ENCODE measurements around the gene NAV3.

NAV3 gene

DNA sequence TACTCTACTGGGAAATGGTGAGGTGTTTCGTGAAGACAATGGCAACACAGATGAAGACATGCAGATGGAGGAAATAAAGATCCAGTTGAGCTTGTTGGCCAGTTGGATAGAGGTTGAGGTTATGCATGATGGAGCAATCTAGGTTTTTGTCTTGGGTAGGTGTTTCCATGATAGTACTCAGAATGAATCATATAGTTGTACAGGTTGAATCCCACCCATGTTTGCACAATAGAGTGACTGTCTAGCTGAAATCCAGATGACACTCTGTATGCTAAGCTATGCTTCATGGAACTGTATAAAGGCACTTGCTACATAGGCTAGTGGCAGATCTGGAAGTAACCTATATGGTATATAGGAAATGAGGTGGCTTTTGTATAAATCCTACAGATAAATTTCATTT, 264.9 kb downstream of the NAV3 start:
- no peak overlapping the region for H3K4me2 ChIP-seq (ENCODE audit: low read depth, low read length, poor library complexity, severe bottlenecking)
- H4K20me1 ChIP-seq (ENCODE audit: insufficient read depth, low read length, poor library complexity, severe bottlenecking), result no peaks in the 10 kb centered on the region
- H3K79me2 ChIP-seq (ENCODE audit: insufficient read depth, low read length), result no peaks in the 10 kb centered on the region
- H3F3A ChIP-seq (ENCODE audit: low read depth), result no peaks in the 10 kb centered on the region
- H3K9me3 ChIP-seq (ENCODE audit: insufficient read depth, low read depth, low read length), result no peaks in the 10 kb centered on the region
- H3K36me3 ChIP-seq (ENCODE audit: insufficient read depth, low read length), result no peaks in the 10 kb centered on the region
- no peak overlapping the region for H2AFZ ChIP-seq (ENCODE audit: low read length)
- no peak overlapping the region for H3K9ac ChIP-seq (ENCODE audit: low read depth, low read length, poor library complexity, severe bottlenecking)
- no peak for TF ChIP-seq EZH2phosphoT487 (IDR thresholded peaks at IDR 0.05; ENCODE audit: borderline replicate concordance)
- TF ChIP-seq, protein P1, sequence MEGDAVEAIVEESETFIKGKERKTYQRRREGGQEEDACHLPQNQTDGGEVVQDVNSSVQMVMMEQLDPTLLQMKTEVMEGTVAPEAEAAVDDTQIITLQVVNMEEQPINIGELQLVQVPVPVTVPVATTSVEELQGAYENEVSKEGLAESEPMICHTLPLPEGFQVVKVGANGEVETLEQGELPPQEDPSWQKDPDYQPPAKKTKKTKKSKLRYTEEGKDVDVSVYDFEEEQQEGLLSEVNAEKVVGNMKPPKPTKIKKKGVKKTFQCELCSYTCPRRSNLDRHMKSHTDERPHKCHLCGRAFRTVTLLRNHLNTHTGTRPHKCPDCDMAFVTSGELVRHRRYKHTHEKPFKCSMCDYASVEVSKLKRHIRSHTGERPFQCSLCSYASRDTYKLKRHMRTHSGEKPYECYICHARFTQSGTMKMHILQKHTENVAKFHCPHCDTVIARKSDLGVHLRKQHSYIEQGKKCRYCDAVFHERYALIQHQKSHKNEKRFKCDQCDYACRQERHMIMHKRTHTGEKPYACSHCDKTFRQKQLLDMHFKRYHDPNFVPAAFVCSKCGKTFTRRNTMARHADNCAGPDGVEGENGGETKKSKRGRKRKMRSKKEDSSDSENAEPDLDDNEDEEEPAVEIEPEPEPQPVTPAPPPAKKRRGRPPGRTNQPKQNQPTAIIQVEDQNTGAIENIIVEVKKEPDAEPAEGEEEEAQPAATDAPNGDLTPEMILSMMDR (conservative IDR thresholded peaks at IDR 0.05; ENCODE audit: low read length), result no peak
- H3K27me3 ChIP-seq (ENCODE audit: insufficient read depth, low read length, poor library complexity, severe bottlenecking), result no peaks in the 10 kb centered on the region
- H3K4me1 ChIP-seq (ENCODE audit: insufficient read depth, low read length, poor library complexity, severe bottlenecking), result no peaks in the 10 kb centered on the region
- H3K4me3 ChIP-seq (ENCODE audit: low read length, poor library complexity, severe bottlenecking), result no peak overlapping the region
- H3K9me2 ChIP-seq (replicated peaks; ENCODE audit: low read depth, low read length), result no peaks in the 10 kb centered on the region

DNA sequence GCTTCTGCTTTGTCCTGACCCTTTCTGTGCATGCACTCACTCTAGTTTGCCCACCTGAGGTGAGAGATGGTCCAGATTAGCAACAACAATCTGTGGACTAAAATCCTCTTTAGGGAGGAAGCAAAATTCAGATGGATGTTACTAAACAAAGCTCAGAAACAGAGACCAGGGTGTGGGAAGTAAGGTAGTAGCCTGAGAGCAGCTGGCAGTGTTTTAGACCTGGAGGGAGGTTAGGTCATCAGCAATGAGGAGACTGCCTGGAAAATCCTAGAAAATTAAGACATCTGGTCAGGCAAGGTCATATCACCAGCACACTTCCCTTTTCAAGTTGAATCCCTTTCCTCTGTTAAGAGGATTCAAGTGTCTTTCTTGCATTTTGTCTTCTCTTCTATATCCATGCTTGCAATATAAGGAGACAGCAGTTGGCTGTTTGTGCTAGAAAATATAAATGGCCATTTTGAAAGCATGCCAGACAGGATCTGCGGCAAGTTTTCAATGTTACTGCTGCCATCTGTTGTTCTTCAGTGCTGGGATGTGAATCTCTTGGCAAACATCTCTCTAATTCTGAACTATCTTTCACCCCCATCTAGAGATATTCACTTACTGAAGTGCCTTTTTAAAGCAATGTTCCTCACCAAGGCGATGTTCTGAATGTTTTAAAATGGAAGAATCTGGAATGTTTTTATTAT, 266.4 kb downstream of the NAV3 start:
- no peak overlapping the region for H2AFZ ChIP-seq (ENCODE audit: low read length)
- H3K4me3 ChIP-seq (ENCODE audit: low read length, poor library complexity, severe bottlenecking), result no peak overlapping the region
- H3K4me1 ChIP-seq (ENCODE audit: insufficient read depth, low read length, poor library complexity, severe bottlenecking), result no peaks in the 10 kb centered on the region
- H3K27me3 ChIP-seq (ENCODE audit: insufficient read depth, low read length, poor library complexity, severe bottlenecking), result no peaks in the 10 kb centered on the region
- no peak overlapping the region for H3K9ac ChIP-seq (ENCODE audit: low read depth, low read length, poor library complexity, severe bottlenecking)
- H4K20me1 ChIP-seq (ENCODE audit: insufficient read depth, low read length, poor library complexity, severe bottlenecking), result no peaks in the 10 kb centered on the region
- TF ChIP-seq, protein P1 (conservative IDR thresholded peaks at IDR 0.05; ENCODE audit: low read length), result no peak
- no peaks in the 10 kb centered on the region for H3F3A ChIP-seq (ENCODE audit: low read depth)
- no peaks in the 10 kb centered on the region for H3K9me2 ChIP-seq (replicated peaks; ENCODE audit: low read depth, low read length)
- no peak overlapping the region for H3K4me2 ChIP-seq (ENCODE audit: low read depth, low read length, poor library complexity, severe bottlenecking)
- no peaks in the 10 kb centered on the region for H3K9me3 ChIP-seq (ENCODE audit: insufficient read depth, low read depth, low read length)
- H3K79me2 ChIP-seq (ENCODE audit: insufficient read depth, low read length), result no peaks in the 10 kb centered on the region
- H3K36me3 ChIP-seq (ENCODE audit: insufficient read depth, low read length), result no peaks in the 10 kb centered on the region

DNA sequence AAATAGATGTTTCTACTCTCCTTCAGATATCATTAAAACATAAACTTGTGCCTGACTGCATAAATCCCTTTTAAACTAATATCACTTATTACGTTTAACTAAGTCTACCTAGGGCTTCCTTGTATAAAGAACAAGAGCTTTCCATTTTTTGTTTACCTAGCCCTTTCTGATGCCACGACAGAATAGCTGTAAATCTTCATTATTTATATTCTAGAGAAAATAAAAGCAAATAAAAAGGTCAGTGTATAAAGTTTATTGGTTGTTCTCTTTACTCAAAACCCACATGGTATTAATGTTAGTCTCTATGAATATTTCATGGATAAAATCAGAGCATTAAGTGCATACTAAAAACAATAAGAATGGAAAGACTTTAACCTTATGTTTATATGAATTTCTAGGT, 269.1 kb downstream of the NAV3 start:
- Histone ChIP-seq H3K9ac (ENCODE audit: low read depth, low read length, poor library complexity, severe bottlenecking) (no peak overlapping the region), H3K9me3 (ENCODE audit: insufficient read depth, low read depth, low read length) (no peaks in the 10 kb centered on the region), H3K36me3 (ENCODE audit: insufficient read depth, low read length) (no peaks in the 10 kb centered on the region), H4K20me1 (ENCODE audit: insufficient read depth, low read length, poor library complexity, severe bottlenecking) (no peaks in the 10 kb centered on the region), H3K4me1 (ENCODE audit: insufficient read depth, low read length, poor library complexity, severe bottlenecking) (no peaks in the 10 kb centered on the region), H3K4me3 (ENCODE audit: low read length, poor library complexity, severe bottlenecking) (no peak overlapping the region), H2AFZ (ENCODE audit: low read length) (no peak overlapping the region), H3K9me2 (replicated peaks; ENCODE audit: low read depth, low read length) (no peaks in the 10 kb centered on the region), H3K27me3 (ENCODE audit: insufficient read depth, low read length, poor library complexity, severe bottlenecking) (no peaks in the 10 kb centered on the region), H3K4me2 (ENCODE audit: low read depth, low read length, poor library complexity, severe bottlenecking) (no peak overlapping the region), H3F3A (ENCODE audit: low read depth) (no peaks in the 10 kb centered on the region), H3K79me2 (ENCODE audit: insufficient read depth, low read length) (no peaks in the 10 kb centered on the region)
- TF ChIP-seq EZH2phosphoT487 (IDR thresholded peaks at IDR 0.05; ENCODE audit: borderline replicate concordance), result no peak
- TF ChIP-seq, protein P1 (conservative IDR thresholded peaks at IDR 0.05; ENCODE audit: low read length), result no peak
